IMR-90 (cell line): ENCODE measurements around the gene RNF149.

Experiments used
- CEBPB ChIP-seq: IDR thresholded peaks from 2 replicates; pipeline ENCODE4 v1.6.1; 2012; ENCODE audit warnings: low read depth, low read length, improper control_type of control experiment
- CTCF ChIP-seq: conservative IDR thresholded peaks from 2 replicates; pipeline ENCODE4 v1.5.1; 2012; ENCODE audit warnings: mild to moderate bottlenecking, low read depth, low read length, improper control_type of control experiment
- FOS ChIP-seq: fragments of 150-350 bp; IDR thresholded peaks from 2 replicates; pipeline ENCODE4 v1.6.1; 2016; ENCODE audit warnings: low read depth, low read length
- MAFK ChIP-seq: IDR thresholded peaks from 2 replicates; pipeline ENCODE4 v1.6.1; 2012; ENCODE audit warnings: low read depth, low read length, improper control_type of control experiment
- MAZ ChIP-seq: IDR thresholded peaks from 2 replicates; pipeline ENCODE4 v1.6.1; 2012; ENCODE audit warnings: low read depth, mild to moderate bottlenecking, low read length, improper control_type of control experiment, moderate library complexity, borderline replicate concordance
- POLR2A ChIP-seq: IDR thresholded peaks from 2 replicates; pipeline ENCODE4 v1.6.1; 2012; ENCODE audit warnings: mild to moderate bottlenecking, low read depth, low read length
- RAD21 ChIP-seq: IDR thresholded peaks from 2 replicates; pipeline ENCODE4 v1.6.1; 2012; ENCODE audit warnings: low read length, improper control_type of control experiment
- RCOR1 ChIP-seq: IDR thresholded peaks from 2 replicates; pipeline ENCODE4 v1.6.1; 2012; ENCODE audit warnings: mild to moderate bottlenecking, low read length, improper control_type of control experiment; ENCODE audit not compliant: insufficient replicate concordance
- USF2 ChIP-seq: fragments of 150-350 bp; IDR thresholded peaks from 2 replicates; pipeline ENCODE4 v1.6.1; 2017; ENCODE audit warnings: mild to moderate bottlenecking, antibody characterized with exemption, low read length, low read depth

- peak; percentile 84 for TF ChIP-seq CTCF
- TF ChIP-seq MAFK: peak; percentile 86
- no peak for TF ChIP-seq POLR2A
- TF ChIP-seq MAZ: no peak
- no peak for TF ChIP-seq CEBPB
- no peak for TF ChIP-seq USF2
- no peak for TF ChIP-seq FOS
- no peak for TF ChIP-seq RCOR1
- TF ChIP-seq RAD21: peak; percentile 82
Measured at GRCh38 chr2:101341901-101342624, 33.6 kb upstream of the RNF149 start.
